ENCODE measurements around the gene MAGI1. TPM values are rescaled to one million over a fixed set of nuclear protein-coding genes. Genes with fewer than 3 reads are reported as not detected.

Gene MAGI1
- total RNA-seq, 4 donors from 2014 or later, result 49.5 to 72.1 (median 67.6) TPM

- H3K4me1 ChIP-seq, result no peaks in the 10 kb centered on the region
- no peak for DNase-seq
- no peaks in the 10 kb centered on the region for H3K27me3 ChIP-seq
- H3K9me3 ChIP-seq, result no peaks in the 10 kb centered on the region
- H3K27ac ChIP-seq, result no peak overlapping the region
- no peaks in the 10 kb centered on the region for H3K36me3 ChIP-seq
- no peak overlapping the region for H3K4me3 ChIP-seq
- no peak for TF ChIP-seq CTCF (IDR thresholded peaks at IDR 0.05)
- TF ChIP-seq POLR2A (IDR thresholded peaks at IDR 0.05), result no peak
These were observed 114.0 kb downstream of the MAGI1 start for GRCh38 chr3:65924762-65925161.

GRCh38 chr3:65922441-65922840 lies 116.3 kb downstream of the MAGI1 start:
- no peaks in the 10 kb centered on the region for H3K27me3 ChIP-seq
- no peaks in the 10 kb centered on the region for H3K9me3 ChIP-seq
- DNase-seq, result no peak
- no peak overlapping the region for H3K4me3 ChIP-seq
- TF ChIP-seq CTCF (IDR thresholded peaks at IDR 0.05), result no peak
- no peak for TF ChIP-seq POLR2A (IDR thresholded peaks at IDR 0.05)
- no peaks in the 10 kb centered on the region for H3K4me1 ChIP-seq
- H3K27ac ChIP-seq, result no peak overlapping the region
- no peaks in the 10 kb centered on the region for H3K36me3 ChIP-seq

- no peak overlapping the region for H3K27ac ChIP-seq
- no peaks in the 10 kb centered on the region for H3K9me3 ChIP-seq
- no peak overlapping the region for H3K4me3 ChIP-seq
- H3K27me3 ChIP-seq, result no peaks in the 10 kb centered on the region
- no peaks in the 10 kb centered on the region for H3K36me3 ChIP-seq
- no peak for DNase-seq
- no peaks in the 10 kb centered on the region for H3K4me1 ChIP-seq
- TF ChIP-seq CTCF (IDR thresholded peaks at IDR 0.05) (no peak), POLR2A (IDR thresholded peaks at IDR 0.05) (no peak)
These were observed 118.9 kb downstream of the MAGI1 start for GRCh38 chr3:65919826-65920225.

- Histone ChIP-seq H3K4me1 (no peaks in the 10 kb centered on the region), H3K27me3 (no peaks in the 10 kb centered on the region), H3K4me3 (no peak overlapping the region), H3K9me3 (no peaks in the 10 kb centered on the region), H3K36me3 (no peaks in the 10 kb centered on the region), H3K27ac (no peak overlapping the region)
- DNase-seq, result no peak
- no peak for TF ChIP-seq CTCF (IDR thresholded peaks at IDR 0.05)
These were observed 123.2 kb downstream of the MAGI1 start for GRCh38 chr3:65915477-65915876.

GRCh38 chr3:65914740-65915367 lies 123.9 kb downstream of the MAGI1 start:
- Histone ChIP-seq H3K36me3 (no peaks in the 10 kb centered on the region), H3K4me3 (no peak overlapping the region), H3K4me1 (no peaks in the 10 kb centered on the region), H3K9me3 (no peaks in the 10 kb centered on the region), H3K27ac (no peak overlapping the region), H3K27me3 (no peaks in the 10 kb centered on the region)
- no peak for DNase-seq
- TF ChIP-seq CTCF (IDR thresholded peaks at IDR 0.05) (peak in 3 of 6 experiments; percentile 22 to 28 (median 23)), POLR2A (IDR thresholded peaks at IDR 0.05) (no peak)
